ENCODE data around the gene EGFR. TPM values are rescaled to one million over a fixed set of nuclear protein-coding genes. Genes with fewer than 3 reads are reported as not detected.

Gene EGFR
- total RNA-seq, 1 donor from 2014 or later: 12.8 TPM

DNA sequence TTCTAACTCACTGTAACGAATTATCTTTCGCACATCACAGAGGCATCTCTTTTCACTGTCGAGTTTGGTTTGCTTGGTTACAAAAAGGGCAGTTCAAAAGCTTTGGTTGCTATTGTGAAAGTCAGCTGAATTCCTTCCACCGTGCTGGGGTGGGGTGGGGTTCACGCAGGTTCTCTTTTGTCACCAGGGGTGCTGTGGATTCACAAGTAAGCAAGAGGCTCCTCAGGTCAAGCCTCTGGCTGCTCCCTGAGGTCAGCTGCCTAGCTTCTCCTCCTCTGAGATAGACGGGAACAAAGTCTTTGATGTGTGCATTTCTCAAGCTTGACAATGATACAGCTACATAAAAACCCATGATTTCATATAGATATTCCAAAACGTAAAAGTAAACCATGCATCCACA, 47.7 kb downstream of the EGFR start:
- H3K36me3 Mint-ChIP-seq (ENCODE audit: unreplicated experiment): no peaks in the 10 kb centered on the region
- peaks cover 30% of the 10 kb centered on the region for H3K4me1 Mint-ChIP-seq (ENCODE audit: low read depth, unreplicated experiment)
- no peak for DNase-seq
- no peak overlapping the region for H3K27ac Mint-ChIP-seq (ENCODE audit: unreplicated experiment)
- H3K27me3 Mint-ChIP-seq (ENCODE audit: unreplicated experiment): peaks cover 1% of the 10 kb centered on the region
- TF ChIP-seq, protein P1, sequence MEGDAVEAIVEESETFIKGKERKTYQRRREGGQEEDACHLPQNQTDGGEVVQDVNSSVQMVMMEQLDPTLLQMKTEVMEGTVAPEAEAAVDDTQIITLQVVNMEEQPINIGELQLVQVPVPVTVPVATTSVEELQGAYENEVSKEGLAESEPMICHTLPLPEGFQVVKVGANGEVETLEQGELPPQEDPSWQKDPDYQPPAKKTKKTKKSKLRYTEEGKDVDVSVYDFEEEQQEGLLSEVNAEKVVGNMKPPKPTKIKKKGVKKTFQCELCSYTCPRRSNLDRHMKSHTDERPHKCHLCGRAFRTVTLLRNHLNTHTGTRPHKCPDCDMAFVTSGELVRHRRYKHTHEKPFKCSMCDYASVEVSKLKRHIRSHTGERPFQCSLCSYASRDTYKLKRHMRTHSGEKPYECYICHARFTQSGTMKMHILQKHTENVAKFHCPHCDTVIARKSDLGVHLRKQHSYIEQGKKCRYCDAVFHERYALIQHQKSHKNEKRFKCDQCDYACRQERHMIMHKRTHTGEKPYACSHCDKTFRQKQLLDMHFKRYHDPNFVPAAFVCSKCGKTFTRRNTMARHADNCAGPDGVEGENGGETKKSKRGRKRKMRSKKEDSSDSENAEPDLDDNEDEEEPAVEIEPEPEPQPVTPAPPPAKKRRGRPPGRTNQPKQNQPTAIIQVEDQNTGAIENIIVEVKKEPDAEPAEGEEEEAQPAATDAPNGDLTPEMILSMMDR (IDR thresholded peaks at IDR 0.05; ENCODE audit: partially characterized antibody, unreplicated experiment): no peak
- H3K4me3 Mint-ChIP-seq (ENCODE audit: unreplicated experiment): no peak overlapping the region
- H3K9me3 Mint-ChIP-seq (ENCODE audit: unreplicated experiment): peaks cover 2% of the 10 kb centered on the region

DNA sequence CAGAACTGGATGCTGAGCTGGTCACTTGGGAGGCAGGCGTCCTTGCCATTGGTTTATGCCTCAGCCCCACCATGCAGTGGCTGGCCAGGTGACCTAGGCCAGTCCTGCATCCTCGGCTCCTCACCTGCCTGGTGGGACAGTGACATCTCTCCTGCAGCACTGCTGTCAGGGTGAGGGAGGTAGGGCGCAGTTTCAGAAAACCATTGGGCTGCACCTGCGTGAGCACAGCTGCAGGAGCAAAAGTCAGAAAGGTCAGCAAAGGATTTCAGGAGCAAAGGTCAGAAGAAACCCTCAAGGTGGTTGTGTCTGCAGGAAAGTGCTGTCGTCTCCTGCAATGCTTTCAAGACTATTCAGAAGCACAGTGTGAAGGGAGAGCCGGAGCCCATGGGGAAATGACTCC, 48.1 kb downstream of the EGFR start:
- Mint-ChIP-seq H3K9me3 (ENCODE audit: unreplicated experiment) (peaks cover 2% of the 10 kb centered on the region), H3K27me3 (ENCODE audit: unreplicated experiment) (peaks cover 1% of the 10 kb centered on the region), H3K36me3 (ENCODE audit: unreplicated experiment) (no peaks in the 10 kb centered on the region), H3K4me3 (ENCODE audit: unreplicated experiment) (no peak overlapping the region), H3K27ac (ENCODE audit: unreplicated experiment) (no peak overlapping the region), H3K4me1 (ENCODE audit: low read depth, unreplicated experiment) (peaks cover 26% of the 10 kb centered on the region)
- DNase-seq: no peak
- TF ChIP-seq, protein P1 (IDR thresholded peaks at IDR 0.05; ENCODE audit: partially characterized antibody, unreplicated experiment): no peak

DNA sequence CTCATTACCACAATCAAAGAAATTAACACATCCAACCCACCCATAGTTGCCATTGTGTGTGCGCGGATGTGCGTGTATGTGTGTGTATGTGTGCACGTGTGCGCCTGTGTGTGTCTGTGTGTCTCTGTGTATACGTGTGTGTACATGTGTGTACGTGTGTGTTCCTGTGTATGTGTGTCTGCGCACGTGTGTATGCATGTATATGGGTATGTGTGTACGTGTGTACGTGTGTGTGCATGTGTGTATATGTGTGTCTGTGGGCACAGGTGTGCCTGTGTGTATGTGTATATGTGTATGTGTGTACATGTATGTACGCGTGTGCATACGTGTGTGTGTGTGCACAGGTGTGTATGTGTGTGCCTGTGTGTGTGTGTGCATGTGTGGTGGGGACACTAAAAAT, 48.9 kb downstream of the EGFR start:
- Mint-ChIP-seq H3K4me1 (ENCODE audit: low read depth, unreplicated experiment) (peaks cover 24% of the 10 kb centered on the region), H3K36me3 (ENCODE audit: unreplicated experiment) (no peaks in the 10 kb centered on the region), H3K27ac (ENCODE audit: unreplicated experiment) (no peak overlapping the region), H3K4me3 (ENCODE audit: unreplicated experiment) (no peak overlapping the region), H3K9me3 (ENCODE audit: unreplicated experiment) (peaks cover 2% of the 10 kb centered on the region), H3K27me3 (ENCODE audit: unreplicated experiment) (peaks cover 1% of the 10 kb centered on the region)
- DNase-seq: no peak
- TF ChIP-seq, protein P1 (IDR thresholded peaks at IDR 0.05; ENCODE audit: partially characterized antibody, unreplicated experiment): no peak

DNA sequence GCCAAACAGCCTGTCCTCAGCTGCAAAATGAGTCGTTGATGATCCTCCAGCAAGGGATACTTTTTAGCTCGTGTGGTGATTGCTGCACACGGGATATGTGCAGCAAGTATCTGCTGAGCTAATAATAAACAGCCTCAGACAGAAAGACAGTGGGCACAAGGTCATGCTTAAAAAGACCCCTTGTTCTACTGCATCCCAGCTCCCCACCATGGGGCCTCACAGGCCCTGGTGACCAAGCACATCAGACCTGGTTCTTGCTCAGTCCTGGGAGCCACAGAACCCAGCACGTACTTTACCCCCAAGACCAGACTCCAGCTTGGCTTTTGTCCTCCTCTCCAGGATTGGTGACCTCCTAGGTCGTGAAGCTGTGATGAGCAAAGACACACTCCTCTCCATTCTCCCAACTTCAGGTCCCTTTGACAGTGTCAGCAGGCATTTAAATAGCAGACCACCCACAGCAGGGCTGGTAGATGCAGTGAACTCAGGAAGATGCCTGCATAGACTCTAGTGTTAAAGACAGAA, 50.5 kb downstream of the EGFR start:
- H3K9me3 Mint-ChIP-seq (ENCODE audit: unreplicated experiment): peaks cover 2% of the 10 kb centered on the region
- peaks cover 27% of the 10 kb centered on the region for H3K4me1 Mint-ChIP-seq (ENCODE audit: low read depth, unreplicated experiment)
- H3K36me3 Mint-ChIP-seq (ENCODE audit: unreplicated experiment): no peaks in the 10 kb centered on the region
- TF ChIP-seq, protein P1 (IDR thresholded peaks at IDR 0.05; ENCODE audit: partially characterized antibody, unreplicated experiment): no peak
- H3K27me3 Mint-ChIP-seq (ENCODE audit: unreplicated experiment): peaks cover 1% of the 10 kb centered on the region
- H3K4me3 Mint-ChIP-seq (ENCODE audit: unreplicated experiment): no peak overlapping the region
- H3K27ac Mint-ChIP-seq (ENCODE audit: unreplicated experiment): no peak overlapping the region
- no peak for DNase-seq

DNA sequence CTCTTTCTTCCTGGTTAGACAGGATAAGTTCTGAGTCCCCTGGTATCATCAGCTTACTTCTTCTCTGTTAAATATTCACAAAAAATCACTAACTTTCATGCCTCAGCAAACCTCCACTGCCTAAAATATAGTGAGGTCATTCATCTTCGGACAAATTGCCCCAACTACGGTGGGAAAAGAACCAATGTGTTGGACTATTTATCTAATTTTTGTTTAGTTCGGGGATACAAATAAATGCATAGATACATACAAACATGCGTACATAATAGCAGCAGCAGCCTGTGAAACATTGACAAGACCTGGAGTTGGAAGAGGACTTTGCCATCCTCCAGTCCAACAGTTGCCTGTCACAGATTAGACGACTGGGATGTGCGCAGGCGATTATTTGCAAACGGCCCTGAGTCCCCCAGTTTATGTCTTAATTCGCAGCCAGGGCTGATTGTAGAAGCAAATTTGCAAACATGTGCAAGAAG, 51.5 kb downstream of the EGFR start:
- Mint-ChIP-seq H3K27ac (ENCODE audit: unreplicated experiment) (no peak overlapping the region), H3K4me3 (ENCODE audit: unreplicated experiment) (no peak overlapping the region)

More for the DNA sequence above, 51.5 kb downstream of the EGFR start:
- Mint-ChIP-seq H3K9me3 (ENCODE audit: unreplicated experiment) (peaks cover 2% of the 10 kb centered on the region), H3K36me3 (ENCODE audit: unreplicated experiment) (no peaks in the 10 kb centered on the region), H3K4me1 (ENCODE audit: low read depth, unreplicated experiment) (peaks cover 24% of the 10 kb centered on the region), H3K27me3 (ENCODE audit: unreplicated experiment) (peaks cover 1% of the 10 kb centered on the region)
- no peak for DNase-seq
- TF ChIP-seq, protein P1 (IDR thresholded peaks at IDR 0.05; ENCODE audit: partially characterized antibody, unreplicated experiment): no peak
